HCT116 (cell line): ENCODE results near the gene AMT.

ENCODE experiments used
- CEBPB ChIP-seq: IDR thresholded peaks from 2 replicates; pipeline ENCODE4 v1.6.1; 2012; ENCODE audit warnings: low read depth
- CTCF ChIP-seq, 3 experiments: fragments of 200-600 bp in 1 of 3; sonication (generic) in 1 of 3; IDR thresholded peaks in 2 of 3; conservative IDR thresholded peaks in 1 of 3; 2 replicates each; pipeline ENCODE4 v1.5.1; 2012 to 2017; ENCODE audit warnings: low read depth in 2 of 3, low read length in 2 of 3, antibody characterized with exemption in 1 of 3, borderline replicate concordance in 1 of 3, control low read depth in 1 of 3, mild to moderate bottlenecking in 1 of 3, mixed read lengths in 1 of 3, mixed run types in 1 of 3, moderate library complexity in 1 of 3; ENCODE audit not compliant: insufficient read depth in 1 of 3
- EGR1 ChIP-seq: IDR thresholded peaks from 2 replicates; pipeline ENCODE4 v1.6.1; 2012; ENCODE audit warnings: low read depth
- ELF1 ChIP-seq: IDR thresholded peaks from 2 replicates; pipeline ENCODE4 v1.6.1; 2012; ENCODE audit warnings: low read depth, borderline replicate concordance
- EZH2 ChIP-seq: fragments of 200-600 bp; sonication (generic); IDR thresholded peaks from 2 replicates; pipeline ENCODE4 v1.6.1; 2017; ENCODE audit warnings: antibody characterized with exemption, mixed run types
- EZH2phosphoT487 ChIP-seq: fragments of 200-600 bp; IDR thresholded peaks from 2 replicates; pipeline ENCODE4 v1.6.1; 2018; ENCODE audit warnings: antibody characterized with exemption, borderline replicate concordance
- MAX ChIP-seq: IDR thresholded peaks from 2 replicates; pipeline ENCODE4 v1.6.1; 2012
- POLR2A ChIP-seq: IDR thresholded peaks from 2 replicates; pipeline ENCODE4 v1.7.0; 2011; ENCODE audit warnings: borderline replicate concordance; ENCODE audit not compliant: insufficient read depth, insufficient read length; ENCODE audit errors: extremely low read depth
- POLR2AphosphoS5 ChIP-seq: IDR thresholded peaks from 2 replicates; pipeline ENCODE4 v1.6.1; 2011; ENCODE audit warnings: mild to moderate bottlenecking, low read depth, low read length, moderate library complexity
- SP1 ChIP-seq: IDR thresholded peaks from 2 replicates; pipeline ENCODE4 v1.6.1; 2012; ENCODE audit warnings: low read depth
- TCF7L2 ChIP-seq: IDR thresholded peaks from 2 replicates; pipeline ENCODE4 v1.7.0; 2011; ENCODE audit warnings: borderline replicate concordance, inconsistent platforms; ENCODE audit not compliant: insufficient read depth, insufficient read length; ENCODE audit errors: extremely low read depth
- YY1 ChIP-seq: IDR thresholded peaks from 2 replicates; pipeline ENCODE4 v1.6.1; 2011; ENCODE audit warnings: low read length, low read depth, moderate library complexity, mild to moderate bottlenecking; ENCODE audit not compliant: insufficient replicate concordance; ENCODE audit errors: extremely low read depth
- ZBTB33 ChIP-seq: IDR thresholded peaks from 2 replicates; pipeline ENCODE4 v1.6.1; 2011; ENCODE audit warnings: mild to moderate bottlenecking, low read length, moderate library complexity; ENCODE audit not compliant: insufficient replicate concordance; ENCODE audit errors: extremely low read depth
- TF ChIP-seq, protein P1 (sequence below): IDR thresholded peaks from 2 replicates; pipeline ENCODE4 v1.6.1; 2012; ENCODE audit warnings: low read depth

- no peak for TF ChIP-seq CTCF (IDR thresholded peaks at IDR 0.05 in 2 of 3, conservative IDR thresholded peaks at IDR 0.05 in 1 of 3; ENCODE audit: borderline replicate concordance in 1 of 3, insufficient read depth in 1 of 3, low read depth in 2 of 3, low read length in 2 of 3)
- no peak for TF ChIP-seq SP1
- TF ChIP-seq MAX: no peak
- TF ChIP-seq CEBPB: no peak
- no peak for TF ChIP-seq POLR2AphosphoS5
- no peak for TF ChIP-seq YY1
- TF ChIP-seq POLR2A: no peak
- no peak for TF ChIP-seq ELF1
- TF ChIP-seq, protein P1, sequence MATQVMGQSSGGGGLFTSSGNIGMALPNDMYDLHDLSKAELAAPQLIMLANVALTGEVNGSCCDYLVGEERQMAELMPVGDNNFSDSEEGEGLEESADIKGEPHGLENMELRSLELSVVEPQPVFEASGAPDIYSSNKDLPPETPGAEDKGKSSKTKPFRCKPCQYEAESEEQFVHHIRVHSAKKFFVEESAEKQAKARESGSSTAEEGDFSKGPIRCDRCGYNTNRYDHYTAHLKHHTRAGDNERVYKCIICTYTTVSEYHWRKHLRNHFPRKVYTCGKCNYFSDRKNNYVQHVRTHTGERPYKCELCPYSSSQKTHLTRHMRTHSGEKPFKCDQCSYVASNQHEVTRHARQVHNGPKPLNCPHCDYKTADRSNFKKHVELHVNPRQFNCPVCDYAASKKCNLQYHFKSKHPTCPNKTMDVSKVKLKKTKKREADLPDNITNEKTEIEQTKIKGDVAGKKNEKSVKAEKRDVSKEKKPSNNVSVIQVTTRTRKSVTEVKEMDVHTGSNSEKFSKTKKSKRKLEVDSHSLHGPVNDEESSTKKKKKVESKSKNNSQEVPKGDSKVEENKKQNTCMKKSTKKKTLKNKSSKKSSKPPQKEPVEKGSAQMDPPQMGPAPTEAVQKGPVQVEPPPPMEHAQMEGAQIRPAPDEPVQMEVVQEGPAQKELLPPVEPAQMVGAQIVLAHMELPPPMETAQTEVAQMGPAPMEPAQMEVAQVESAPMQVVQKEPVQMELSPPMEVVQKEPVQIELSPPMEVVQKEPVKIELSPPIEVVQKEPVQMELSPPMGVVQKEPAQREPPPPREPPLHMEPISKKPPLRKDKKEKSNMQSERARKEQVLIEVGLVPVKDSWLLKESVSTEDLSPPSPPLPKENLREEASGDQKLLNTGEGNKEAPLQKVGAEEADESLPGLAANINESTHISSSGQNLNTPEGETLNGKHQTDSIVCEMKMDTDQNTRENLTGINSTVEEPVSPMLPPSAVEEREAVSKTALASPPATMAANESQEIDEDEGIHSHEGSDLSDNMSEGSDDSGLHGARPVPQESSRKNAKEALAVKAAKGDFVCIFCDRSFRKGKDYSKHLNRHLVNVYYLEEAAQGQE: no peak
- no peak for TF ChIP-seq EZH2phosphoT487
- TF ChIP-seq TCF7L2: no peak
- no peak for TF ChIP-seq ZBTB33
- TF ChIP-seq EZH2: no peak
- no peak for TF ChIP-seq EGR1
Observed at GRCh38 chr3:49388289-49388820, 33.9 kb downstream of the AMT start.
